Activated effector memory CD4-positive, alpha-beta T cell treated with Interleukin-2 at 50 U/mL for 16 hours (primary cell): ENCODE results near the gene JAZF1.

Source experiments
- DNase-seq: peaks from one replicate; pipeline ENCODE4 v3.0.0-alpha.2; 2020

Gene JAZF1

DNA sequence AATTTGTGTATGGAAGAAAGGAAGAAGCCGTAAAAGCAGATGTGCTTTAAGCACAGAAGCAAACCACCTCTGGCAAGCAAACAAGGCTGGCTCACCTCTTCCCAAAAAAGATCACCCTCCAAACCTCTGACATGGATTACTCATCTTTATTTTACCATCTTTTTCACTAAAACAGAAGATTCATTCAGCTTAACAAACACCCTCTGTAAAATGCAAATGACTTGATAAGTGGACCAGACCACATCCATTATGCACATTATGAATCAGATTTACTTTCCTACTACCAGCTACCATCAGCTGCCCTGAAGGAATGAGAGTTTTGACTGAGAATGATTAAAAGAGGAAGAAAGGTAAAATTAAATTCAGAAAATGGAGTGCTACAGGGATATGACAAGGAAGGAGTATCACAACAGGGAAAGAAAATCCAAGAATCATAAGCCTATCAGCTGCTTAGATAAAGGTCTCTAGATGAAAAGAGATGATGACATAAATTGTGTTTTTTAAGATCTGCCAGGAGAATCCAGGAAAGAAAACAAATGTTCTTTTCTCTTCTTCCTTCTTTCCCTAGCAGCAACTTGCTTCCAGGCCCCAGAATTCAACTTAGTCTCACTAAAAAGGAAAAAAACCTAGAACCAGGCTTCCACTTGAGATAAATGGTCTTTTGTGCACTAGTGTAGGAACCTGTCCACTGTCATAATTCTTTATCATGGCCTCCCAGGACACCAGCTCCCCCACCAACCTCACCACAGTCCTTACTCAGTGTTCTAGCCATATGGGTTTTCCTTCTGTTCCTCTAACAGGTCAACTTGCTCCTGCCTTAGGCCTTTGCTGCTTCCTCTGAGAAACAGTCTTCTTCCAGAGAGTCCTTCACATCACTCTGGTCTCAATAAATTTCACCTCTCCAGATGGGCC is 47.4 kb downstream of the JAZF1 start:
- no peak for DNase-seq

DNA sequence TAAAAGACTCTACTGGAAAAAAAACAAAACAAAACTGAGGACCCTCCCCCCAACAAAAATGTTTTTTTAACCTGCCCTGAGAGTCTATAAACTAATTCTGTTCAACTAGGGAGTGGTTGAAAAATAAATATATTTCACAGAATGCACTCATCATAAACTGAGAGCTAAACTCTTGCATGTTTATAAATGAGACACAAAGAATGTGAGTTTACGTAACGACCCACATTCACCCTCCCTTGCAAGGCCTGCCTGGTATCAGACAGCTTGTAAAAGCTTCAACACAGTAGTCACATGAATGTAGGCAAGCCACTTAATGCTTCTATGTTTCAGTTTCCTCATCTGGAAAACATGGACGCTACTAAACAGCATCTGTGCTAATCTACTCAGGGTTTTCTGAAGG is 50.3 kb downstream of the JAZF1 start:
- DNase-seq: no peak

DNA sequence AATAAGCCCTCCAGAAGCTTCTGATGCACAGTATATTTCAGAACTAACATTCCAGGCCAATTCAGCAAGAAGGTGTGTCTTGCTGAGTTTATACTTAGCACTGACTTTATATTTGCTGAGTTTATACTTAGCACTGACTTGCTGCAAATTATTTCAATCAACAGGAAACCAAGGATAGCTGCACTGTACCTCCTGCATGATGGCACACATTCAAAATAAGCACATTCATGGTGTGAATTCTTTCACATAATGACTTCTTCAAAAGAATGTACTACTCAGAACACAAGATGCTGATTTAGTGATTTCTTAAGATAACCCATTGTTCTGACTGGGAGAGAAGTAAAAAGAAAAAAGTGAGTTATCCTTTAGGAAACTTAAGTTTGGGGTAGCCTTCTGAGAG is 52.0 kb downstream of the JAZF1 start:
- DNase-seq: no peak

- DNase-seq: no peak
Observed at GRCh38 chr7:28126410-28127041, 54.1 kb downstream of the JAZF1 start.

GRCh38 chr7:28125431-28126409 is 54.9 kb downstream of the JAZF1 start:
- no peak for DNase-seq

GRCh38 chr7:28124413-28124812 is 56.2 kb downstream of the JAZF1 start:
- no peak for DNase-seq

- no peak for DNase-seq
Observed at GRCh38 chr7:28123752-28124151, 56.8 kb downstream of the JAZF1 start.

- DNase-seq: no peak
Observed at GRCh38 chr7:28121496-28121895, 59.1 kb downstream of the JAZF1 start.

- no peak for DNase-seq
Observed at GRCh38 chr7:28116041-28116440, 64.6 kb downstream of the JAZF1 start.

- DNase-seq: no peak
Observed at GRCh38 chr7:28115261-28115660, 65.3 kb downstream of the JAZF1 start.

GRCh38 chr7:28114056-28114455 is 66.5 kb downstream of the JAZF1 start:
- no peak for DNase-seq

DNA sequence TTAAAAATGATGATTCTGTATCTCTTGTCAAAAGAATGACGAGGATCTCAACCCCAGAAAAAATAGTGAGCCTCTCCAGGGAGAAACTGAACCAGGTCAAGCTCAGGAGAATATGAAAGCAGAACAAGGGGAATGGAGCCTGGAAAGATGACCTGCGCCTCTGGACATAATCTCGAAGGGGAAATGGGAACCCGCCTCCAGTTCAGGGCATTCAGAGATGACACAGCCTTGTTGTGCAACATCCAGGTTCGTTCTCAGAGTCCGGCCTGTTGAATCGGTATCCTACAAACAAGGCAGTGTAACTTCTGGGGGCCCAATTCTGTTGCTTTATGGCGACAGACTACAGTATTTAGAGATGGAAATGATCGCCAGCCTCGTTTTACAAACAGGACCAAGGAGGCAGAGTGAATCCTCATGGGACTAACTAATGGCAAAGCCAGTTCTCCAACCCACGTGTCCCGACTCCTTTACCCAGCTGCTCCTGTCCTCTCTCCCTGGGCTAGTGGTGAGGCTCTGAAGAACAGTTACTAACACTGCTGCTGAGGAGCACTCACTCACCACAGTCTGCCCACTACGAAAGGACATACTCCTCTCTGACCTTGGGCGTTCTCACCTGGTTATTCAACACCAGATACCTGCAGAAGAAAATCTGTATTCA is 67.6 kb downstream of the JAZF1 start:
- no peak for DNase-seq

DNA sequence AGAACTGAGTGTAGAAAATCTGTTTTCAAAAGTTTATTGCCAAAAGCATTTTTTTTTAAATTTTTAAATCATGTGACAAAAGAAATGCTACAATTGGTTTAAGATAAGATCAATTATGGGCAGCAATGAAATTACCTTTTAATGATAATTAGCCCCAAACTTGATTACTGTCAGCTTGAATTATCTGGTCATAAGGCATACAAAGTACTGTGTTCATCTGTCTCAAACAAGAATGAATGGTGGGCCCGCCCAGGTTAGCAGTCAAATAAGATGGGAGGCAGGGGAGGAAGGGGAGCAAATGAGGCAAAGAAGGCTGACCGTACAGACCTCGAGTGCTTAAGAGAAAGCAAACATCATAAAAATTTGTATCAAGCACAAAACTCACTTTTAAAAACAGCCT is 68.1 kb downstream of the JAZF1 start:
- no peak for DNase-seq

- DNase-seq: no peak
Observed at GRCh38 chr7:28112012-28112411, 68.6 kb downstream of the JAZF1 start.

DNA sequence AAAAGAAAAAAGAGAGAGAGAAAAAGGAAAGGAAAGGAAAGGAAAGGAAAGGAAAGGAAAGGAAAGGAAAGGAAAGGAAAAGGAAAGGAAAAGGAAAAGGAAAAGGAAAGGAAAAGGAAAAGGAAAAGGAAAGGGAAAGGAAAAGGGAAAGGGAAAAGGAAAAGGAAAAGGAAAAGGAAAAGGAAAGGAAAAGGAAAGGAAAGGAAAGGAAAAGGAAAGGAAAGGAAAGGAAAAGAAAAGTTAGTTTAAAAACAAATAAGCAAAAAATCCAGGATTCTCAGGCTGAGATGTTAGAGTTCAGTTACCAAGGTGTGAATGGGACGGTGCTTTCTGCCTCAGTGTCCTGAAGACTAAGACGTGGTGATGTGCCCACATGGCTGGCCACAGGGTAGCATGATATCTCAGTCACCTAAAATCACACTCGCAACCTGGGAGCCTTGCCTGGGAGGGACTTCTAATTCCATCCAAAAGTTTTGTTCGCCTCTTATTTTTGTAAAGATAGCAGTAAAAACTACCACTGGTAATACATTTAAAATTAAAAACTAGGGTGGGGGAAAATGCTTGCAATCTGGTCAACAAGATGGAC is 70.1 kb downstream of the JAZF1 start:
- DNase-seq: no peak

- DNase-seq: no peak
Observed at GRCh38 chr7:28108747-28109146, 71.8 kb downstream of the JAZF1 start.

DNA sequence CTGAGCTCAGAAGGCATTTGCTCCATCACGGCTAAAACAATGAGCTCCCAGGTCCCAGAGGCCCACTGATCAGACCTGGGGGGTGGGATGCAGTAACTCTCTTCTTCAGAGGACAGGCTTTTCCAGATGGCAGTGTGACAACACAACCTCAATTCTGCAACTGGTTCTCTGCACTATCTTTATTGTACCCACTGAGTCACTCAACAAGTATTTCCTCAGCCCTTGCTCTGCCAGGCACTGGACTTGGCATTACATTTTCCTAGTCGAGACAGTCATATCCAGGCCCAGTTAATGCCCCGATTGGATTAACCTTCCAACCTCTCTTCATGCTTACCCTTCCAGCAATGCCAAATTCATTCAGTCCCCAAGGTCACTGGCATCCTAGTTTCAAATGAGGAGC is 72.6 kb downstream of the JAZF1 start:
- DNase-seq: no peak

DNA sequence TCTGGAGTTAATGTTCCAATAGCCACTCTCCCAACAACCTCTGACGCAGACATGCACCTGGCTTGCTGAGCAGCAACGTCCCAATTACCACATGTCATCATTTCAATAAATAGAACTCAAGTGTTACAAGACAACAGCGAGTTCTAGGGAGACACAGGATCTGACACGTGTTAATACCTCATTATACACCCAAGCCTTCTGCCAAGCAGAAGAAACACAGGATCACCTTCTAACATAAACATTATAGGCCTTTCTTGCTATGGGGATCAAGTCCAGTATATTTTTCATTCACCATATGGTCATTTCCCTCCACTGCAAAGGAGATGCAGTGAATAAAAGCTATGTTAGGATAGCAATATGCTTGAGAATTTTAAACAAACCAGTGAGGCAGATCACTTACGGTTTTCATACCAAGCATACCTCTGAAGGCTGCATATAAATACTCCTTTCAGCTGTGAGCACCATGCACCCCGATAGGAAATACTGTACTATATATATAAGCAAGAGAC is 74.2 kb downstream of the JAZF1 start:
- no peak for DNase-seq

- no peak for DNase-seq
Observed at GRCh38 chr7:28105234-28105633, 75.4 kb downstream of the JAZF1 start.

- no peak for DNase-seq
Observed at GRCh38 chr7:28104811-28105210, 75.8 kb downstream of the JAZF1 start.

GRCh38 chr7:28104041-28104541 is 76.5 kb downstream of the JAZF1 start:
- DNase-seq: no peak

DNA sequence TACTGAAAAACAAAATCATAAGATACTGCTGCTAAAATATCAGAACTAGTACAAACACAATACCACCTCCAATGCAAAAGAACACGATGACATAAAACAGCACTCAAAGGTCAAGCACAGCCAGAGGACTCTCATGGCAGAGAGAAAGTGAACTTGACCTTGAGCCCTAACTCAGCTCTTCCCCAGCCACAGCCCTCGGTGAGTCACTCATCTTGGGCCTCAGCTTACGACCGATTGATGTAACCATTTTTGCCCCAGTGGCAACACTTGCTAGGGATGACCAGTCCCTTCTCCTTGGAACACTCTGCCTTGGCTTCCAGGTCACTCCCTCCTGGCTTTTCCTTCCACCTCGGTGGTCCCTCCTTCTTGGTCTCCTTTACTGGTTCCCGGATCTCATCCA is 77.8 kb downstream of the JAZF1 start:
- no peak for DNase-seq
